GM18867 (cell line): ENCODE data around the gene SPRYD3.
"Not testable (repeated sequence)": the region's sequence is repeated elsewhere in the genome, so short reads cannot be mapped to it uniquely, and the experiment has no call there.

ENCODE experiments used
- ATAC-seq: cut with Tn5 transposase; IDR thresholded peaks from one replicate; pipeline ENCODE4 v1.9.1; 2021; ENCODE audit warnings: mild to moderate bottlenecking, moderate library complexity; ENCODE audit not compliant: unreplicated experiment

SPRYD3 gene, protein sequence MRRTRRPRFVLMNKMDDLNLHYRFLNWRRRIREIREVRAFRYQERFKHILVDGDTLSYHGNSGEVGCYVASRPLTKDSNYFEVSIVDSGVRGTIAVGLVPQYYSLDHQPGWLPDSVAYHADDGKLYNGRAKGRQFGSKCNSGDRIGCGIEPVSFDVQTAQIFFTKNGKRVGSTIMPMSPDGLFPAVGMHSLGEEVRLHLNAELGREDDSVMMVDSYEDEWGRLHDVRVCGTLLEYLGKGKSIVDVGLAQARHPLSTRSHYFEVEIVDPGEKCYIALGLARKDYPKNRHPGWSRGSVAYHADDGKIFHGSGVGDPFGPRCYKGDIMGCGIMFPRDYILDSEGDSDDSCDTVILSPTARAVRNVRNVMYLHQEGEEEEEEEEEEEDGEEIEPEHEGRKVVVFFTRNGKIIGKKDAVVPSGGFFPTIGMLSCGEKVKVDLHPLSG

DNA sequence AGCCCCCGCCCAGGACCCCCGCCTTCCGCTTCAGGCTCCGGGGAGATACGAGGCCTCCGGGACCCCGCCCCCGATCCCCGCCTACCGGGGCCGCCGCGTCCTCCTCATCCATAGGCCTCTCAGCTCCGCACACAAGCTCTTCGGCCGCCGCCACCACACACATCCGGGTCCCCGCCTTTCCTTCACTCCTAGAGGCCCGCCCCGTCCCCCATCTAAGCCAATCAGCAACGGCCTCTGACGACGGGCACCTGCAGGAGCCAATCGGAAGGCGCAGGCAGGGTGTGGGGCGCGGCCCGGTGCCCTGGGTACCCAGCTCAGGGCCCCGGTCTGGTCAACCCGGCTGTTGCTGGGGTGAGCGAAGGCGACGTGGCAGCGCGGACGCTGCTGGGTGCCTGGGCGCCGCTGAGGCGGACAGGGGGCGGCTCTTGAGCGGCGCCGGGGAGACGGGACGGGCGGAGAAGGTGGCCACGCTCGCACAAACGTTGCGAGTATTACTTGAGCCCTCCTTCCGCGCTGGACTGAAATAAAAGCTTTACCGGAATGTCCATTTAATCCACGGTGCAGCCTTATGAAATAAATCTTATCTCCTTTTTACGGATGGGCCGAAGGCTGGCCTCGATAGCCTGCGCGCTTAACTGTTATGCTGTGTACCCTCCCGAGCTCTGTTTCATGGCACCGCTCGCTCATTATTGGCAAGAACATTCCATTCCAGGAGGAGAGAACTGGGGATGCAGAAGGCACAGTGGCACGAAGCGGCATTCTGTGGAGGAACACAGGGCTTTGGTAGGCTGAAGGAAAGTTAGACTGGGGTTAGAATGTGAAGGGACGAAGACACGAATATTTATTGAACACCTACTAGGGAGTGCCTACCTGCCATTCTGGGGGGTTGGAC is at the start of gene SPRYD3:
Gene SPRYD3, minus strand, starts transcription at position 165 of the 892 bp plus-strand sequence. Its CDS starts 57 bp downstream, at position 108.
- ATAC-seq = peak; percentile 98

DNA sequence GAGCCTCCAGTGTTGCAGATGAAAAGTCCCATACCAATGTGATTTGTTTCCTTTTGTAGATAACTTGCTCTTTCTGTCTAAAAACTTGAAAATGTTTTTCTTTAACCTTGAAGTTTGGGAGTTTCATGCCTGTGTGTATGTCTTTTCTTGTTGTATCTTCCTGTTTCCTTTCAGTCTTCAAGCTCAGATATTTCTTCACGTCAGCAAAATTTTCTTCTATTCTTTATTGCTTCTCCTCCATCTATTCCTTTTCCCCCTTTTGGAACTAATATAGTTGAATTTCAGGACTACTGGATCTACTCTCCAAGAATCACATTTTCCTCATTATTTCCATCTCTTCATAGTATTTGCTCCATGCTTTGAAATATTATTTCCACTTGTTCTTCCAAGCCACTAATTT is 48.0 kb upstream of the SPRYD3 start:
- ATAC-seq = no peak

DNA sequence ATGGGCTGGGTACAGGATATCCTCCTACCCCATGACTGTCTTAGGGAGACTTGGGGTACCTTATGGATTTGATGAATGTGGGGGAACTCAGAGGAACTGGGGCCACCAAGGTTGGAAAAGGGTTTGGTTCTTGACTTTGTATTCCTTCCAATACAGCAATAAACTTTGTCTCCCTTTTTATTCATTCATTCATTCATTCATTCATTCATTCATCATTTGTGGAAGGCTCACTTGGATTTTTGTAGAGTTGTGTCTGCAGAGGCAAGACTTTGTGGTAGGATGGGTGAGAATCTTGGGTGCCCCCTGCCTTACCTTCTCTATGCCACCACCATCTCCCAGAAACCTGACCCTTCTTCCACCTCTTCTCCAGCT is 45.1 kb upstream of the SPRYD3 start:
- ATAC-seq = no peak

DNA sequence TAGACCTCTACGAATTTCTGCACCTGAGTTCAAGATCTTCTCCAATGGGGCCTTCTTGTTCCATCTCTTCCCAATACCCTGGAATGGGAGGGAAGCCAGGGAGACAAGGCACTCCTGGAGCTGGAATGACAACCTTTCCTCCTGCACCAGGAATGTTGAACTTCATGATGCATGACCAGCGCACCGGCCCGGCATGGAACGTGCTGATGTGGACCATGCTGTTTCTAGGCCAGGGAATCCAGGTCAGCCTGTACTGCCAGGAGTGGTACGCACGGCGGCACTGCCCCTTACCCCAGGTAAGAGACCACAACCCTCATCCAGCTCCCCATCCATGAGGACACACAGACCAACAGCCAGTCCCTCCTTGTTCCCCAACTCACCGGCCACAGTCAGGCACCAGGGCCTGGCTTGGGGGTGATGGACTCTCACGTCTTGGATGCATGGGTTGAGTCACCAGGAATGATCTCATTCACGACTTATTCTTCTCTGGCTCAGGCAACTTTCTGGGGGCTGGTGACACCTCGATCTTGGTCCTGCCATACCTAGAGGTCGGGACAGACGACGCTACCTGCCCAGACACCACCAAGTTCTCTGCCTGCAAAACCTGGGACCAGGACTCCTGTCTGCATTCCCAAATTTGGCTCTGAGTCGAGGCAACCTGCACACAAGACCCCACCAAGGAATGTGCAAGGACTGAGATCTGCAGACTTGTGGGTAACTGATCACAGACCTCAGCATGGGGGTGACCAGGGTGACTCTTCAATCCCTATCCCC is 44.6 kb upstream of the SPRYD3 start:
- no peak for ATAC-seq

DNA sequence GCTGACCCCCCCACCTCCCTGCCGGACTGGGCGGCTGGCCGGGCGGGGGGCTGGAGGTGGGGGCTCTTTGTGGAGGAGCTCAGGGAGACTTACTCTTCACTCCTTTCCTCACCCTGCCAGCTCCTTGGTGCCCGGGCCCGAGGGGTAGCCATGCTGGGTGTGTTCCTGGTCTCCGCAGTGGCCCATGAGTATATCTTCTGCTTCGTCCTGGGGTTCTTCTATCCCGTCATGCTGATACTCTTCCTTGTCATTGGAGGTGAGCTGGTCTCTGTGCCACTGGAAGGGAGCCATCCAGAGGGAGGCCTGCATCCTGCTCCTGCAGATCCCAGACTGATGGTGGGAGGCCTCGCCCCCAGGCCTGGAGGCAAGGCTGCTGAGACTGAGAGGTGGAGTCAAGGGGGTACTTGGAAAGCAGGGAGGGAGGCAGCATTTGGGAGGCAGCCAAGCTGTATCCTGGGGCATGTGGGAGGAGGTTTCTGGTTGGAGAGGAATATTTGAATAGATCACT is 43.8 kb upstream of the SPRYD3 start:
- ATAC-seq = no peak

DNA sequence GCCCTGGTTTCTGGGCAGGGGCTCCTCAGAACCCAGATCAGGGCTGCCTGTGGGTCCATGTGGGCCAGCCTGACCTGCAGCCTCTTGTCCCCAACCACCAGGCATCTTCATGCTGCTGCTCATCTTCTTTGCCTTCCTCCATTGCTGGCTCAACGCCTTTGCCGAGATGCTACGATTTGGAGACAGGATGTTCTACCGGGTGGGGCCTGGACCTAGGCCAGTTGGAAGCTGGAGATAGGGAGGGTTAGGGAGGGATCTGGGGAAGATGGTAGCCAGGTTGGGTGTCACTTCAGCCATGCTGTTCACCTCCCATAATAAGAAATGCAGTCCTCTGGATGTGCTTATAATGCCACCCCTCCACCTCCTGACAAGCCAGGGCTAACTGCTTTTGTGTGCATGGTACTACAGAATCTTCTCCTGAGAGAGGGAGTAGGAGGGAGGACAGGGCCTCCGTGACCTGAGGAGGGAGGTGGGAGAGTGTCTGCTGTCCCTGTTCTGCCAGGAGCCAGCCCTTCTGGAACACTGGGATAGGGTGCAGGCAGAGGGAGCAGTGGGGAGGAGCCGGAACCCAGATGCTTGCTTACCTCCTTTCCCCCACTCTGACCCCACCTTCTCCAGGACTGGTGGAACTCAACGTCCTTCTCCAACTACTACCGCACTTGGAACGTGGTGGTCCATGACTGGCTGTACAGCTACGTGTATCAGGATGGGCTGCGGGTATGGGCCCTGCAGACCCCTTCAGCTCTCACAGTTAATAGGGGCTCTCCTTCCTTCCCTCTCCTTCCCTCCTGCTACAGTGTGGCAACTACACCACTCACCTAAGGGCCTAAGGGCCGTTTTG is 41.7 kb upstream of the SPRYD3 start:
- no peak for ATAC-seq

DNA sequence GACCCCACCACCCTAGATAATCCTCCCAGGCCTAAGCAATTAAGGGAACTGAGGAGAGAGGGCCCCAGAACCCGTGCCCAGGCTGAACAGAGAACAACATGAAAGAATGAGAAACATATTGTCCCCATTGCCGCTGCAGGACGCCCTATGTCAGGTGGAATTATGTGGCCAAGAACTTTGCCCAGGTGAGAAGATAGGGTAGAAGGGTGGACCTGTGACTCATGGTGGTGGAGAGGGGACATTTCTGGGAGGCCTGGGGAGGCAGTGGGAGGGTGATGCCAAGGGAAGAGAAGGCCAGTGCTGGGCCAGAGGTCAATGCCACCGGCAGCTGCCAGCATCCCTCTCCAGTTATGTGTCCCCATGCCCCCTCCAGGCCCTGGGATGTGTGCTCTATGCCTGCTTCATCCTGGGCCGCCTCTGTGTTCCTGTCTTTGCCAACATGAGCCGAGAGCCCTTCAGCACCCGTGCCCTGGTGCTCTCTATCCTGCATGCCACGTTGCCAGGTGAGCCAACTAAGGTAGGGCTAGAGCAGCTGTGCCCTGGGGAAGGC is 39.6 kb upstream of the SPRYD3 start:
- no peak for ATAC-seq

GRCh38 chr12:53115891-53116648 is 36.9 kb upstream of the SPRYD3 start:
- ATAC-seq = no peak

DNA sequence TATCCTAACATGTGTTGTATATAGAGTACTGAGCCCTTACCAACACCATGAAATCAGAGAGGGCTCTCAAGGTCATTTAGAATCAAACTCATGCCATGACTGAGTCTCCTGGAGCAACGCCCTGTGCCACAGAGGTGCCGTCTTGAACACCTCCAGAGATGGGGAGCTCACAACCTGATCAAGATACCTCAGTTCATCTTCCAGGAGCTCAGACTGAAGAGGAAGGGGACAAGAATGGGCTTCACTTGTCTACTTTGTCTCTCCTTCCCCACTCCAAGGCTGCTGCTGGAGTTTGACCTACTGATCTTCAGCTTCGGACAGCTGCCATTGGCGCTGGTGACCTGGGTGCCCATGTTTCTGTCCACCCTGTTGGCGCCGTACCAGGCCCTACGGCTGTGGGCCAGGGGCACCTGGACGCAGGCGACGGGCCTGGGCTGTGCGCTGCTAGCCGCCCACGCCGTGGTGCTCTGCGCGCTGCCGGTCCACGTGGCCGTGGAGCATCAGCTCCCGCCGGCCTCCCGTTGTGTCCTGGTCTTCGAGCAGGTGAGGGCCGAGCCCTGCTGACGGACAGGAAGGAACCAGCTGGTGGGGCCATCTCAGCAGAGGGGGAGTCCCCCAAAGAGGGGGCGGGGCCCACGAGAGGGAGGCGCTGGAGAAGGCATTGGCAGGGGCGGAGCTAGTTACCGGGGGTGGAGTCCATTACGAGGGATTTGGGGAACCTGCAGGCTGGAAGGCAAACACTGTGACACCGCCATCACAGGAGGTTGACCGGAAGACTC is 36.1 kb upstream of the SPRYD3 start:
- ATAC-seq = no peak

- ATAC-seq = no peak
These were observed 34.8 kb upstream of the SPRYD3 start for GRCh38 chr12:53113951-53114350.

GRCh38 chr12:53113136-53113705 is 34.0 kb upstream of the SPRYD3 start:
- ATAC-seq = no peak

GRCh38 chr12:53112431-53112830 is 33.2 kb upstream of the SPRYD3 start:
- not testable (repeated sequence) for ATAC-seq

DNA sequence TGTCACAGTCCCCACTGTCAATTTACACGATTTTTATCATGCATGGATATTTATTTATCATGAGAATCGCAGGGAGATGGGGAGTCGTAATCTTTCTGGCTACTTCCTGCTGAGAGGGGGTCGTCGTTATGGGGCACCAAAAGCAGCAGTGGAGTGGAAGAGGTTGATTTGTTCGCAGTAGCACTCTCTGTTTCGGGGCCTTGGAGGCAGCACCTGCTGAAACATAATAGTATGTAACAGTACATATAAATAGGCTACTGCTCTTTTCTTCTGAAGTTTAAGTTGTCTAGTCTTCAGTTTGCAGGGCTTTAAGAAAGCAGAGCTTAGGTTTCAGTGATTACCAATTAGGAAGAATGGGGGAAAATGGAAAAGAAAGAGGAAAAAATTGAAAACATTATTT is 27.9 kb upstream of the SPRYD3 start:
- ATAC-seq = no peak

DNA sequence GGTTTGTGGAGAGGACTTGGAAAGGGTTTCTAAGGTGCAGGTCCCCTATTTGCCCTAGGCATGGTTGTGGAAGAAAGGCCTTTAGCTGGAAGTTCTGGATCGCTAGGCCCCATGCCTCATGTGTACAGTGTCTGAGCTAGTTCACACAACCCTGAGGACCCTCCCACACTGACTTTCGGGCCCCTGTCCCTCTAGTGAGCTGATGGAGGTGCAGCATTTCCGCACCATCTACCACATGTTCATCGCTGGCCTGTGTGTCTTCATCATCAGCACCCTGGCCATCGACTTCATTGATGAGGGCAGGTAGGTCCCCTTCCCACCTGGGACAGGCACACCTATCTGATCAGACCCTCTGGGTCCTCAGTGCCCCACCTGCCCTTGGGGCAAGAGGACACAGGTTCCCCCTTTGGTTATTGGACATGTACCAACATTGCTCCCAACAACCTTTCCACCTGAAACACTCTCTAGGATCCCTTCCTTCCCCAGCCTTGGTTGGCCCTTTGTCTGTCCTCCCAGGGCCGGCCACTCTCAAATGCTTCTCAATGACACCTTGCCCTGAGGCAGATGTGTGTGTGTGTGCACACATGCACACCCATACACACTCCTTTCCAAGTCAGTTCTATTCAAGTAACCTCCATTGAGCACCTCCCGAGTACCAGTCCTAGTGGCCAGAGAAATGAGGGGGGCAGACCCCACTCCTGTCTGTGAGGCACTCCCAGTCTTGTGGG is 26.7 kb upstream of the SPRYD3 start:
- ATAC-seq = no peak

DNA sequence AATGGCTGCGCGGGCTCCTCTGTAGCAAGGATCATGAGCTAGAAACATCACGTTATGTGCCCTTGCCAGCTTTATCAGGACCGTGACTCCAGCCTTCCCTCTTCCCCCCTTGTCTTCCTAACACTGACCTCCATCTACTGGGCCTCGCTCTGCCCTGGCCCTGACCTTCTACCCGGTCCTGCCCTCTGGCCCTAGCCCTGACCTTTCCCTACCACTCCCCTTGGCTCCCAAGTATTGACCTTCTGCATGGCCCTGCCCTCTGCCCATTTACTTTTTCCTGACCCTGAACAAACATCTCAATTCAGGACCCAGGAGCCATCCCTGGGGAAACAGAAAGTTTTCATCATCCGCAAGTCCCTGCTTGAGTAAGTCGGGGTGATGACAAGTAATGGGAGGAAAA is 26.1 kb upstream of the SPRYD3 start:
- ATAC-seq = no peak

GRCh38 chr12:53103860-53104305 is 24.7 kb upstream of the SPRYD3 start:
- ATAC-seq = no peak
